ENCODE results near the gene IFFO2. TPM values are rescaled to one million over a fixed set of nuclear protein-coding genes. Genes with fewer than 3 reads are reported as not detected.

IFFO2 gene
- total and polyA plus RNA-seq, 2 donors (not counting 3 experiments of a cell fraction or from before 2014, with no cell fraction given) = 31.1 to 31.3 TPM

DNA sequence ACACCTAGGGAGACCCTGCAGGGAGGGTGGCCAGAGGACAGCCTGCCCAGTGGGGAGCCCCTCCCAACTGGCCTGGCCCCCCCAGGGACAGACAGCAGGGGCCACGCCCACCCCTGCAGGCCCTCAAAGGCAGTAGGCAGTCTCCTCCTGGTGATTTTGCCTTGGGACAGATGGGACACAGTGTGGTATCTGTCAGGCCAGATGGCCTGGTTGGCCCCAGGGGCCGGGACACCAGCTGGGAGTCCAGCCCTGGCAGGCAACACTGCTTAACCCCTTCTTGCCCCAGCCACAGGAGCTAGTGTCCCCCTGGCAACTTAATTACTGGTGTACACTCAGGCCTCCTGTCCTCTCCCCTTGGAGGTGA lies 17.8 kb downstream of the IFFO2 start:
- DNase-seq (ENCODE audit: low read depth, low spot score) (no peak), FAIRE-seq (no peak)
- Histone ChIP-seq H4K20me1 (replicated peaks; ENCODE audit: control insufficient read depth, extremely low read depth, insufficient read depth, low read length) (no peaks in the 10 kb centered on the region), H3K9me1 (replicated peaks; ENCODE audit: control insufficient read depth, extremely low read depth, insufficient read depth, low read length) (no peaks in the 10 kb centered on the region), H3K27me3 (ENCODE audit: control insufficient read depth in 2 of 2, insufficient read depth in 2 of 2, low read length in 2 of 2) (no peaks in the 10 kb centered on the region), H3K9ac (replicated peaks; ENCODE audit: extremely low read depth, insufficient read depth, low read length) (no peak overlapping the region), H3K4me1 (ENCODE audit: control insufficient read depth, extremely low read depth, insufficient read depth, low read length) (peaks cover 15% of the 10 kb centered on the region), H3K36me3 (ENCODE audit: control insufficient read depth in 2 of 2, extremely low read depth in 1 of 2, insufficient read depth in 2 of 2, low read length in 2 of 2) (no peaks in the 10 kb centered on the region), H3K27ac (ENCODE audit: insufficient read depth, low read depth, low read length) (no peak overlapping the region), H3K79me2 (ENCODE audit: control insufficient read depth, insufficient read depth, low read length) (peaks cover 82% of the 10 kb centered on the region), H2AFZ (ENCODE audit: low read depth, low read length) (no peak overlapping the region), H3K9me3 (replicated peaks; ENCODE audit: control insufficient read depth, insufficient read depth, low read length) (no peaks in the 10 kb centered on the region), H3K4me2 (ENCODE audit: insufficient read depth, low read length) (no peak overlapping the region), H3K4me3 (replicated peaks in 1 of 3; ENCODE audit: insufficient read depth in 1 of 3, low read depth in 1 of 3, low read length in 3 of 3) (no peak overlapping the region)
- CTCF ChIA-PET = interaction anchor here (0.7 to 1.0 kb wide), 3 partner anchors 11 to 32 kb away, joined by 3 read pairs; no protein-coding TSS in a partner anchor
- intact Hi-C loops (cut with micrococcal nuclease) (no loop called here), dilution Hi-C loops (cut with MboI; ENCODE audit: extremely low pct_ligation_motif_present, low sequenced_read_pairs) (no loop called here)
- no peak for TF ChIP-seq MAX (IDR thresholded peaks at IDR 0.05; ENCODE audit: insufficient read depth, insufficient read length)
- TF ChIP-seq EZH2 (IDR thresholded peaks at IDR 0.05; ENCODE audit: borderline replicate concordance, low read depth, low read length, severe bottlenecking) = no peak
- no peak for TF ChIP-seq POLR2A (IDR thresholded peaks at IDR 0.05; ENCODE audit: low read depth, low read length)
- TF ChIP-seq JUN (IDR thresholded peaks at IDR 0.05; ENCODE audit: borderline replicate concordance, insufficient read depth, insufficient read length, low read depth) = no peak
- TF ChIP-seq POLR2AphosphoS5 (IDR thresholded peaks at IDR 0.05; ENCODE audit: insufficient read depth, low read depth, low read length) = no peak
- no peak for TF ChIP-seq MYC (IDR thresholded peaks at IDR 0.05; ENCODE audit: low read depth, low read length)
- no peak for TF ChIP-seq CTCF (IDR thresholded peaks at IDR 0.05; ENCODE audit: extremely low read depth in 1 of 2, insufficient read depth in 1 of 2, low read depth in 1 of 2, low read length in 2 of 2)
- TF ChIP-seq FOS (IDR thresholded peaks at IDR 0.05; ENCODE audit: borderline replicate concordance, insufficient read depth, low read length) = no peak
- TF ChIP-seq GATA2 (IDR thresholded peaks at IDR 0.05; ENCODE audit: insufficient read depth, insufficient read length, low read depth, low read length) = no peak
- POLR2A ChIA-PET = no interaction called here
- no TSS peak for BruUV-seq (replicated peaks)
